ENCODE results near the gene CEP170B. TPM values are rescaled to one million over a fixed set of nuclear protein-coding genes. Genes with fewer than 3 reads are reported as not detected.
A peak's percentile ranks its signal among the peaks of the same experiment; 100 is the strongest.

CEP170B gene
- total RNA-seq, 1 donor from 2014 or later, result 10.5 TPM

- DNase-seq (ENCODE audit: missing footprints) (no peak), ATAC-seq (peak; percentile 81)
- intact Hi-C loops (cut with DNase I), result no loop called here
Observed at GRCh38 chr14:104865631-104866441, 768 bp downstream of the CEP170B start.

GRCh38 chr14:104866451-104867370 is 1.6 kb downstream of the CEP170B start:
- DNase-seq (ENCODE audit: missing footprints) (no peak), ATAC-seq (no peak)
- intact Hi-C loops (cut with DNase I), result no loop called here

- intact Hi-C loops (cut with DNase I), result no loop called here
- DNase-seq (ENCODE audit: missing footprints) (no peak), ATAC-seq (no peak)
Observed at GRCh38 chr14:104867371-104868059, 2.4 kb downstream of the CEP170B start.

GRCh38 chr14:104868060-104868740 is 3.1 kb downstream of the CEP170B start:
- DNase-seq (ENCODE audit: missing footprints) (no peak), ATAC-seq (no peak)
- intact Hi-C loops (cut with DNase I), result no loop called here

- no peak for ATAC-seq
- no peak for DNase-seq (ENCODE audit: missing footprints)
- intact Hi-C loops (cut with DNase I), result no loop called here
Observed at GRCh38 chr14:104868811-104869572, 3.9 kb downstream of the CEP170B start.

- intact Hi-C loops (cut with DNase I), result no loop called here
- no peak for ATAC-seq
- no peak for DNase-seq (ENCODE audit: missing footprints)
Observed at GRCh38 chr14:104869669-104870367, 4.8 kb downstream of the CEP170B start.

GRCh38 chr14:104870368-104871144 is 5.5 kb downstream of the CEP170B start:
- DNase-seq (ENCODE audit: missing footprints), result no peak
- ATAC-seq, result no peak
- intact Hi-C loops (cut with DNase I), result no loop called here

- DNase-seq (ENCODE audit: missing footprints), result no peak
Observed at GRCh38 chr14:104871145-104871655, 6.1 kb downstream of the CEP170B start.

GRCh38 chr14:104871656-104872468 is 6.8 kb downstream of the CEP170B start:
- DNase-seq (ENCODE audit: missing footprints) (no peak), ATAC-seq (no peak)
- intact Hi-C loops (cut with DNase I), result no loop called here

More at GRCh38 chr14:104871145-104871655, 6.1 kb downstream of the CEP170B start:
- intact Hi-C loops (cut with DNase I), result no loop called here
- ATAC-seq, result no peak

- ATAC-seq, result peak; percentile 42
- intact Hi-C loops (cut with DNase I), result no loop called here
- no peak for DNase-seq (ENCODE audit: missing footprints)
Observed at GRCh38 chr14:104872469-104873341, 7.6 kb downstream of the CEP170B start.

GRCh38 chr14:104873380-104874055 is 8.4 kb downstream of the CEP170B start:
- DNase-seq (ENCODE audit: missing footprints), result peak; percentile 45
- intact Hi-C loops (cut with DNase I), result no loop called here
- ATAC-seq, result no peak

- DNase-seq (ENCODE audit: missing footprints) (no peak), ATAC-seq (no peak)
- intact Hi-C loops (cut with DNase I), result no loop called here
Observed at GRCh38 chr14:104874110-104874531, 9.1 kb downstream of the CEP170B start.

GRCh38 chr14:104874571-104875411 is 9.7 kb downstream of the CEP170B start:
- intact Hi-C loops (cut with DNase I), result no loop called here
- ATAC-seq, result no peak
- peak; percentile 30 for DNase-seq (ENCODE audit: missing footprints)

All from Right ventricle myocardium inferior (tissue), 1 donor.